COLO829 (cell line): ENCODE results near the gene TBX4.
"Not testable (repeated sequence)": the region's sequence is repeated elsewhere in the genome, so short reads cannot be mapped to it uniquely, and the experiment has no call there.

ENCODE experiments used
- DNase-seq: peaks from one replicate; pipeline ENCODE4 v3.0.0; 2012; ENCODE audit warnings: low spot score

Gene TBX4

GRCh38 chr17:61429274-61429673, 22.9 kb upstream of the TBX4 start:
- no peak for DNase-seq

GRCh38 chr17:61429831-61430230, 22.4 kb upstream of the TBX4 start:
- DNase-seq: not testable (repeated sequence)

- DNase-seq: no peak
These were observed 20.5 kb upstream of the TBX4 start for GRCh38 chr17:61431594-61432311.

DNA sequence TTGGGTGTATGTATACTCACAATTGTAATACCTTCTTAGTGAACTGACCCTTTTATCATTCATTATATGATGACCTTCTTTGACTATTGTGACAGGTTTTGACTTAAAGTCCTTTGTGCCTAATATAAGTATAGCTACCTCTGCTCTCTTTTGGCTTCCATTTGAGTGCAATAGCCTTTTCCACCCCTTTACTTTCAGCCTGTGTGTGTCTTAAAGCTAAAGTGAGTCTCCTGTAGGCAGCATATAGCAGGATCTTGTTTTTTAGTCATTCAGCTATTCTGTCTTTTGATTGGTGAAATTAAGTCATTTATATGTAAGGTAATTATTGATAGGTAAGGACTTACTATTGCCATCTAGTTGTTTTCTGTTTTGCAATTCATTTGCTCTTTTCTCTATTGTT, 15.9 kb upstream of the TBX4 start:
- no peak for DNase-seq

GRCh38 chr17:61436995-61437704, 15.1 kb upstream of the TBX4 start:
- DNase-seq: no peak

DNA sequence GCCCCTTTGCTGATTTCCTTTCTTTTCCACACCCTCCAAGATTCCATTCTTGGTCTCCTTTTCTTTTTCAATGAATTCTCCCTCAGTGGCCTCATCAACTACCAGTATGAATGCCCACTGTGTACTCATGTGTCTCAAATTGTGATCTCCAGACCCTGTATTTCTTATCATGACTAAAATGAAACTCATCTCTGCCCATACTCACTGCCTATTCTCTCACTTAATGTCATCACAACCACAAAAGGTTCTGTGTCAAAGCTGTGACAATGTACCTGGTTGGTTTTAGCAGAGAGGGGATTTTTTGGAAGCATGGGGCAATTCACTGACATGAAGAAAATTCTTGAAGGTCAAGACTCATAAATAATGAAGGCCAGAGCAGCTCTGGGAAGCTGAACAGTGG, 11.5 kb upstream of the TBX4 start:
- DNase-seq: no peak

GRCh38 chr17:61441507-61441906, 10.7 kb upstream of the TBX4 start:
- not testable (repeated sequence) for DNase-seq

GRCh38 chr17:61442136-61442775, 10.0 kb upstream of the TBX4 start:
- DNase-seq: no peak

- DNase-seq: peak; percentile 75
These were observed 9.2 kb upstream of the TBX4 start for GRCh38 chr17:61442878-61443474.

DNA sequence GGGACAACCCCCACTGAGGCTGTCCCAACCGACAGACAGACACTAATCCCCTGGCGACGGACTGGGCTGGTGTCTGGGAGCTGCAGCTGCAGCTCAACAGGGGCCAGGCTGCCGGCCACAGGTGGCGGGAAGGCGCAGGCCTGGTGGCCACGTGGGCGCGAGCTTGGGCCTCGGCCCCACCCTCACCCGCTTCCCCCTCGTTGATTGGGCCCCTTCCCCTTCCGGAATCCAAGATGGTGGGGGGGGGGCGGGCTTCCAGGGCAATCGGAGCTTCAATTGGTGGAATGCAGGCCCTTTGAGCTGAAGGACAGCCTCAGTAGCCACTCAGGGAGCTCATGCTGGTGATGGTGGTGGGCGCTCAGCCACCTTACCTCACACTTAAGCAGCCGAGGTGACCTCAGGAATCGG, 8.7 kb upstream of the TBX4 start:
- DNase-seq: no peak

- DNase-seq: no peak
These were observed 8.1 kb upstream of the TBX4 start for GRCh38 chr17:61444075-61444474.

DNA sequence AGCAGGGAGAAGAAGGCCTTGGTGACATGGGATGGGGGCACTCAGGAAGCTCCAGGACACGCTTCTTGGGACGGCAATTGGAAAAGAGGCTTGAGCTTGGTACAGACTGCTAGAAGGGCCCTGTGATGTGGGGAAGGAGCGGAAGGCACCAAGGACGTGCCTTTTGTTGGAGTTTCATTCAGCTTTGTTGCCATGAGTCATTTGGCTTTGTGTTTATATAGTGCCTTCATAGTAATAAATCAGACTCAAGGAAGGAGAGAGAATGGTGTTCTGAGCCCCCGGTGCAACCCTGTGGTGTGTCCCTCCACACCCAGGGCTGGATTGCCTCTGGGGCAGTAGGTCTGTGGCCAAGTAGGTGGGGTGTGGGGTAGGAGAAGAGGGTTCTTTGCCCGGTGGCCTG, 7.4 kb upstream of the TBX4 start:
- DNase-seq: no peak

DNA sequence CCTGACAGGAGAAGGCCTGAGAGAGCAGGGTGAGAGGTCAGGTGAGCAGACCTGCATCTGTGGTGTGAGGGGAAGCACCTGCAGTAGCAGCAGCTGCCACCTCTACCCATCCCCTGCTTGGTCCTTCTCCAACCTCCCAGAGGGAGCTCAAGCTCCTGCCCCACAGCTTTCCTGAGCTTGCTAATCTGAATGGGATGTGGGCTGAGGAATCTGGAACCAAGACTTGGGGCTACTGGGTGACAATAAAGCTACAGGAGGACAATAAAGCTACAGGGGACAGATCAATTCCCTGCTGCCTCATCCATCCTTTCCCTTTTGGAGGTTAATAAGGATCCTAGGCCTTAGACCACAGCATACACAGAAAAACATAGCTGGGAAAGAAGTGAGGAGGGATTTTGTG, 4.9 kb upstream of the TBX4 start:
- DNase-seq: no peak

DNA sequence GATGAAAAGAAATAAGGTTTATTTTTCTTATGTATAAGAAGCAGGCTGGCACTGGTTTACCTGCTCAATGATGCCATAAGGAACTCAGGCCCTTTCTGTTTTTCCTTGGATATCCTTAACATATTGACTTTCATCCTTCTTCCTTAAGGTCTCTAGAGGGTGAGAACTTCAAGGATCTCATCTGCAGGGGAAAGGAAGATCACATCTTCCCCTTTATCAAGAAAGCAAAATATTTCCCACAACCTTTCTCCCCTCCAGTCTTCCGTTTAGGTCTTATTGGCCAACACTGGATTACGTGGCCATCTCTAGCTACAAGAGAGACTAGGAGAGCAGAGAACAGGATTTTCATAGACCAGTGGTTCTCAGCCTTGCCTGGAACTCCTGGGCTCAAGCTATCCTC, 4.2 kb upstream of the TBX4 start:
- no peak for DNase-seq

DNA sequence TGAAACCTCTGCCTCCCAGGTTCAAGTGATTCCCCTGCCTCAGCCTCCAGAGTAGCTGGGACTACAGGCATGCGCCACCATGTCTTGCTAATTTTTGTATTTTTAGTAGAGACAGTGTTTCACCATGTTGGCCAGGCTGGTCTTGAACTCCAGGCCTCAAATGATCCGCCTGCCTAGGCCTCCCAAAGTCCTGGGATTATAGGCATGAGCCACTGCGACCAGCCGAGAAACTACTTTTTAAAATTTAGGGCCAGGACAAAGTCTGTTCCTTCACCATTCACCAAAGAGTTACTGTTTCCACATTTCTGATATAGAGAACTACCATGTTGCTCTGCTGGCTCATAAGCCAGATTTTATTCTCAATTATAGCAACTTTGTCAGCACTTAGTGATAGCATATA, 3.1 kb upstream of the TBX4 start:
- DNase-seq: not testable (repeated sequence)

GRCh38 chr17:61449707-61450640, 2.2 kb upstream of the TBX4 start:
- DNase-seq: no peak

DNA sequence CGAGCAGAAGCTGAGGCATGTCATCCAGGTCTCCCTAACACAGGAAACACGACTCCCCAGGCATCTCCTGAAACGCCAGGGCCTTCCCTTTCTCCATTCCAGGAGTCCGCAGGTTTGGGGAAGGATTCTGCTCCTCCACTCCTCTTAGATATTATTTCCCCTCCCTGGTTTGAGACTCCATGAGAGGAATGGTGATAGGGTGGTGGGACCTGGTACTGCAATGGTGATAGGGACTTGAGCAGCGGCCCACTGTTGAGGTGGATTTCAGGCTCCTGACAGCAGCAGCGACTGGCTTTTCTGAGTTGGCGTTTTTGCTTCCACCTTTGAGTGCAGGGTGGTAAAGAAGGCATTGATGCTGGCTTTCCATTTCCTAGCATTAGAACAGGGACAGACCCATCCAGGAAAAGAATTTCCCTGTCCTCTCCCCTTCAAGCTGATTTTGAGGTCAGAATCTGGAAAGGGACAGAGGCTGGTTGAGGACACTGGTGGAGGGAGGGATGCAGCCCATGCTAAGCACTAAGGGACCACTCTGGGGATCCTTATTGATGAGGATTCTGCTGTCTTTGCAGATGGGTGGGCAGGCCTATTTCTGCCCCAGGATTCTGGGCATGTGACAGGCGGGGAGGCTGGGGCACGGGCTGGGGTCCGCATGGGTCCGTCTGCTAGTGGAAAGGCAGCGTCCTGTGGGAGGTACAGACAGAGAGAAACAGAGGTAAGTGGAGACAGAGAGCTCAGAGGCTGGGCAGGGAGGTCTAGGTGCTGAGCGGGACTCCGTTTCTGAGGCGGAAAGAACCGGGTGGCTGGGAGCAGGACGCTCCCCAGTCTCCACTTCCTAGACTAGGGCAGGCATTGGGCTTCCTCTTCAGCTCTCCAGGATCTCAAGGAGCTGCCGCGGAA, 1.3 kb upstream of the TBX4 start:
- DNase-seq: no peak

GRCh38 chr17:61451538-61452300, 503 bp upstream of the TBX4 start:
- no peak for DNase-seq

GRCh38 chr17:61453566-61454380, 1.6 kb downstream of the TBX4 start:
- no peak for DNase-seq
